GM20000 (cell line): ENCODE measurements around the gene PRKAB2.

ENCODE experiments used
- DNase-seq: peaks from one replicate; pipeline ENCODE4 v3.0.0; 2012; ENCODE audit warnings: low spot score
- TF ChIP-seq, protein P1 (sequence below): IDR thresholded peaks from 2 replicates; pipeline ENCODE4 v1.5.1; 2012; ENCODE audit warnings: mild to moderate bottlenecking, control low read depth; ENCODE audit errors: extremely low read depth, missing control alignments

PRKAB2 gene

GRCh38 chr1:147172168-147173016 is at the start of gene PRKAB2:
Gene PRKAB2 (minus strand): TSS chr1:147172470. CDS start chr1:147172144, 326 bp downstream.
- DNase-seq, result peak; percentile 96
- TF ChIP-seq, protein P1, sequence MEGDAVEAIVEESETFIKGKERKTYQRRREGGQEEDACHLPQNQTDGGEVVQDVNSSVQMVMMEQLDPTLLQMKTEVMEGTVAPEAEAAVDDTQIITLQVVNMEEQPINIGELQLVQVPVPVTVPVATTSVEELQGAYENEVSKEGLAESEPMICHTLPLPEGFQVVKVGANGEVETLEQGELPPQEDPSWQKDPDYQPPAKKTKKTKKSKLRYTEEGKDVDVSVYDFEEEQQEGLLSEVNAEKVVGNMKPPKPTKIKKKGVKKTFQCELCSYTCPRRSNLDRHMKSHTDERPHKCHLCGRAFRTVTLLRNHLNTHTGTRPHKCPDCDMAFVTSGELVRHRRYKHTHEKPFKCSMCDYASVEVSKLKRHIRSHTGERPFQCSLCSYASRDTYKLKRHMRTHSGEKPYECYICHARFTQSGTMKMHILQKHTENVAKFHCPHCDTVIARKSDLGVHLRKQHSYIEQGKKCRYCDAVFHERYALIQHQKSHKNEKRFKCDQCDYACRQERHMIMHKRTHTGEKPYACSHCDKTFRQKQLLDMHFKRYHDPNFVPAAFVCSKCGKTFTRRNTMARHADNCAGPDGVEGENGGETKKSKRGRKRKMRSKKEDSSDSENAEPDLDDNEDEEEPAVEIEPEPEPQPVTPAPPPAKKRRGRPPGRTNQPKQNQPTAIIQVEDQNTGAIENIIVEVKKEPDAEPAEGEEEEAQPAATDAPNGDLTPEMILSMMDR, result peak; percentile 92

- no peak for DNase-seq
These were observed 46.3 kb upstream of the PRKAB2 start for GRCh38 chr1:147218606-147219005.

GRCh38 chr1:147217141-147217540 is 44.9 kb upstream of the PRKAB2 start:
- no peak for DNase-seq
- TF ChIP-seq, protein P1, result no peak

More at GRCh38 chr1:147218606-147219005, 46.3 kb upstream of the PRKAB2 start:
- TF ChIP-seq, protein P1, result no peak

GRCh38 chr1:147216124-147216523 is 43.9 kb upstream of the PRKAB2 start:
- TF ChIP-seq, protein P1, result no peak
- no peak for DNase-seq

GRCh38 chr1:147215540-147215916 is 43.3 kb upstream of the PRKAB2 start:
- no peak for DNase-seq
- TF ChIP-seq, protein P1, result no peak

GRCh38 chr1:147214842-147215539 is 42.7 kb upstream of the PRKAB2 start:
- DNase-seq, result no peak
- TF ChIP-seq, protein P1, result no peak

GRCh38 chr1:147214325-147214724 is 42.1 kb upstream of the PRKAB2 start:
- TF ChIP-seq, protein P1, result no peak
- DNase-seq, result no peak
